Stimulated activated CD4-positive, alpha-beta T cell treated with anti-CD3 and anti-CD28 coated beads, Interleukin-2, amount 100 ng/mL, for 4 hours (primary cell): Measurements from ENCODE around the gene TMPRSS12.
"Not testable (repeated sequence)": the region's sequence is repeated elsewhere in the genome, so short reads cannot be mapped to it uniquely, and the experiment has no call there.

Source experiments
- DNase-seq: peaks from one replicate; pipeline ENCODE4 v3.0.0-alpha.2; 2020; ENCODE audit warnings: low read depth

The TMPRSS12 gene

DNA sequence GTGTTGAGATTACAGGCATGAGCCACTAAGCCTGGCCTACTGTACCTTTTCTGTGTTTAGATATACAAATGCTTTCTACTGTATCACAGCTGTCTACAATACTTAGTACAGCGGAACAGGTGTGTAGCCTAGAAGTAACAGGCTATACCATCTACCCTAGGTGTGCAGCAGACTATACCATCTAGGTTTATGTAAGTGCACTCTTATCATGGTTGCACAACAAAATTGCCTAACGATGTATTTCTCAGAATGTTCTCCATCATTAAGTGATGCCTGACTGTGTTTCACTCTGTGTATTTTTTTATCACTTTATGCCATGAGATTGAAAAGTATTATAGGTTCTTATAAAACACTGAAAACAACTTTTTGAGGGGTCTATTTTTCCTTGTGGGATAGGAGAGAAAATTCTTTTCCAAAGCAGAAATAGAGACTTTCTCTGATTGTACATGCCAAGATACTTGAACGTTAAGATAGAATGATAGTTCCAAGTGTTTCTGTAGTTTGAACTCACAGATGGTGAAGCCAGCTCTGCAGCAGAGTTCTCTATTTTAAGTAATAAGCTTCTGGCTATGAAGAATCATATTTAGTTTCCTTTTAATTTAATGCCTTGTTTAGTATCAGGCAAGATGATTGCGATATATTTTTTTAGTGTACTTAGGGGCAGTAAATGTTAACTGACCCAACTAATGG, 17.0 kb downstream of the TMPRSS12 start:
- DNase-seq = no peak

DNA sequence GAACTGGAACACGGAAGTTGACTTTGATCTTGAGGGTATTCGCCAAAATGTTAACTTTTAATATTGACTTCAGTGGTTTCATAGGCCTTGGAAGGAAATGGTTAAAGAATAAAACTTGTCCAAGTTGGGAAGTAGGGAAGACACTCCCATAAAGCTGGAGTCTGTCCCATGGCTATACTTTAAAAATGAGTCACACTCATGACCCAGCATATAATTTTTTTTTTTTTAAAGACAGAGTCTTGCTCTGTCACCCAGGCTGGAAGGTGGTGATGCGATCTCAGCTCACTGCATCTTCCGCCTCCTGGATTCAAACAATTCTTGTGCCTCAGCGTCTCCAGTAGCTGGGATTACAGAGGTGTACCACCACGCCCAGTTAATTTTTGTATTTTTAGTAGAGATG, 19.6 kb downstream of the TMPRSS12 start:
- DNase-seq = no peak

DNA sequence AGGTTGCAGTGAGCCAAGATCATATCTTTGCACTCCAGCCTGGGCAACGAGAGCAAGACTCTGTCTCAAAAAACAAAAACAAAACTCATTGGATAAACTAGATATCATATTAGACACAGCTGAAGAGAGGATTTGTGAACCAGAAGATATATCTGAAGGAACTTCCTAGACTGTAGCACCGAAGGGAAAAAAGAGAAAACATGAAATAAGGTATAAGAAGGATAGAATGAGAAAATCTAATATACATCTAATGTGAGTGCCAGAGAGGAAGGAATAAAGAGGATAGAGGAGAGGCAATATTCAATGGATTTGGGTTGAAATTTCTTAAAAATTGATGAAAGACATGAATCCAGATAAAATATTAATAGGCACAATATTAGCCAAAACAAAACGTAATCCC, 22.5 kb downstream of the TMPRSS12 start:
- no peak for DNase-seq

DNA sequence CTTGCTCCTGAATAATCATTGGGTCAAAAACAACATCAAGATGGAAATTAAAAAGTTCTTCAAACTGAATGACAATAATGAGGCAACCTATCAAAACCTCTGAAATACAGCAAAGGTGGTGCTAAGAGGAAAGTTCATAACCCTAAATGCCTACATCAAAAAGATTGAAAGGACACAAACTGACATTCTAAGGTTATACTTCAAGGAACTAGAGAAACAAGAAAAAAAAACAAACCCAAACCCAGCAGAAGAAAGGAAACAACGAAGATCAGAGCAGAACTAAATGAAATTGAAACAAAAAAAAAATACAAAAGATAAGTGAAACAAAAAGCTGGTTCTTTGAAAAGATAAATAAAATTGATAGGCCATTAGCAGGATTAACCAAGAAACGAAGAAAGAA, 26.2 kb downstream of the TMPRSS12 start:
- not testable (repeated sequence) for DNase-seq

DNA sequence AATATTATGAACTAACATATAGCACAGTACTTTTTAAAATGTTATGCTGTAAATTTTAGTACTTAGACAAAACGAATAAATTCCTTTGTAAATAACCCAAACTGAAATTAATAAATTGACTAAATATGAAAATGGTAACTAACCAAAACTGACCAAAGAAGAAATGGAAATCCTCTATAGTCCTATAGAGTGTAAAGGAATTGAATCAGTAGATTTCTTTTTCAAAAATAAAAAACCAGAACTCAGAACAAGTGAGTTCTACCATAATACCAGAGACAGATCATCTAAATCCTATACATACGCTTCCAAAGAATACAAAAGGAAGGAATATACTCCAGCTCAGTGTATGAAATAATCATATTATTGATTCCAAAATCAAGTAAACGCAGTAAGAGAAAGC, 39.8 kb downstream of the TMPRSS12 start:
- no peak for DNase-seq

DNA sequence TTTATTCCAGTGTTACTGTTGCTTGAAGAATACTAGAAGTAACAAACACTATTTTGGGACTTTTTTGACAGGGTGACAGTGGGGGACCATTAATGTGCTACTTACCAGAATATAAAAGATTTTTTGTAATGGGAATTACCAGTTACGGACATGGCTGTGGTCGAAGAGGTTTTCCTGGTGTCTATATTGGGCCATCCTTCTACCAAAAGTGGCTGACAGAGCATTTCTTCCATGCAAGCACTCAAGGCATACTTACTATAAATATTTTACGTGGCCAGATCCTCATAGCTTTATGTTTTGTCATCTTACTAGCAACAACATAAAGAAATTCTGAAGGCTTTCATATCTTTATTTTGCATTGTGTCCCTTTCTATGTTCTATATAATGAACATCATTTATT, 44.5 kb downstream of the TMPRSS12 start:
- no peak for DNase-seq

DNA sequence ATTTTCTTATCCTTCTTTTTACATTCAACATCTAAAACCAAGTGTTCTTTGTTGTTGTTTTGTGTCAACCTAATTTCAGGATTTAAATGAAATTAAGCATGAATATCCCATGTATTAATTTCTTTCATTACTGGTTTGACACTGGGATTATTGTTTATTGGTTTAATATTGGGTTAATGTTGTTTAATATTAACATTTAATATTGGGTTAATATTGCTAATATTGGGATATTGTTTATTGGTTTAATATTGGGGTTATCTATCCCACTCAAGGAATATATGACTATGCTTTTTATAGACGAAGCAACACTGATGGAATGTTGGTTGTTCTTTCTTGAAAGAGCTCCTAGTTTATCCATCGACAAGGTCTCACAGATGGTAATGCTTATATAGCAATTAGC, 45.9 kb downstream of the TMPRSS12 start:
- DNase-seq = no peak

DNA sequence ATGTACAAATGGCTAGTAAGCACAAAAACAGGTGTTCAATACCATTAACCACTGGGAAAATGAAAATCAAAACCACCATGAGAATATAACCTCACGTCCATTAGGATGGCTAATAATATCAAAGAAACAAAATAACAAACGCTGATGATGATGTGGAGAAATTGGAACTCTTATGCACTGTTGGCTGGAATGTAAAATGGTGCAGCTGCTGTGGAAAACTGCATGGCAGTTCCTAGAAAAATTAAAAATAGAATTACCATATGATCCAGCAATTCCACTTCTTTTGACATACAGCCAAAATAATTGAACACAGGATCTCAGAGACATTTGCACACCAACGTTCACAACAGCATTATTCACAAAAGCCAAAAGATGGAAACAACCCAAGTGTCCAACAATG, 51.5 kb downstream of the TMPRSS12 start:
- no peak for DNase-seq

DNA sequence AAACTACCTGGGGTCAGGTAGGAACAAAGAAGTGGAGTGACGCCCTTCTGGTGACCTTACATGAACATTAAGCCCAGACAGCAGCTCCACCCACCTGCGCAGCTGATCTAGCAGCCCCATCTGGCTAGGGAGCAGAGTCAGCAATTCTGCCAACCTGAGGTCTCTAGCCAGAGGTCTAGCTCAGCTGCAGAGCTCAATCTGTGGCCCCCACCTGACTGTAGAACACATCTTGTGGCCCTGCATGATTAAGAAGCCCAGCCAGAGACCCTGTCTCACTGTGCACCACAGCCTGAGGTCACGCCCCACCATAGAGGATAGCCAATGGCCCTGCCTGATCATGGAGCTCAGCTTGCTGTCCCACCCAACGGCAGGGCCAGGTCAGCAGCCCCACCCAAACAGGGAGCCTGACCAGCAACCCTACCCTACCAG, 59.0 kb downstream of the TMPRSS12 start:
- no peak for DNase-seq

DNA sequence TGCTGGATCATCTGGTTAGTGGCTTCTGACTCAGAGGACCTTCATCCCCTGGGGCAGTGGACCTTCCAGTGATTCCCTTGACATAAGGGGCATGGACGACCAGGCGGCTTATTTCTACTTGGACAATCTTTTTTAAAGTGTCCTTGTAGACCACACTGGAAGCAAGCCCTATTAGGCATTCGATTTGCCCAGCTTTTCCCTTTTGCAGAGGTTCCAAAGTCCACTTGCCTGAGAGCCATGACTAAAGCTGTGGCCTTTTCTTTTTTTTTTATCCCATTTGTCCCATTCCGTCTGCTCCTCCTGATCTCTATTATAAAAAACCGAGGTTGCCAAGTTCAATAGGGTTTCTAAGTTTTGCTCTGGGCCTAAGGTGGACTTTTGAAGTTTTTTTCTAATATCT, 65.8 kb downstream of the TMPRSS12 start:
- not testable (repeated sequence) for DNase-seq

DNA sequence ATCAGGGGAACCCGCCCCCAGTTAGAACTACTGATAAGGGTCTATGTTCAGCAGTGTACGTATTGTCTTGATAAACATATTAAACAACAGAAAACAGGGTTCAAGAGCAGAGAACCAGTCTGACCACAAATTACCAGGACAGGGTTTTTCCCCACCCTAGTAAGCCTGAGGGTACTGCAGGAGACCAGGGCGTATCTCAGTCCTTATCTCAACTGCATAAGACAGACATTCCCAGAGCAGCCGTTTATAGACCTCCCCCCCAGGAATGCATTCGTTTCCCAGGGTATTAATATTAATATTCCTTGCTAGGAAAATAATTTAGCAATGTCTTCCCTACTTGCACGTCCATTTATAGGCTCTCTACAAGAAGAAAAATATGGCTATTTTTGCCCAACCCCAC, 69.6 kb downstream of the TMPRSS12 start:
- not testable (repeated sequence) for DNase-seq

DNA sequence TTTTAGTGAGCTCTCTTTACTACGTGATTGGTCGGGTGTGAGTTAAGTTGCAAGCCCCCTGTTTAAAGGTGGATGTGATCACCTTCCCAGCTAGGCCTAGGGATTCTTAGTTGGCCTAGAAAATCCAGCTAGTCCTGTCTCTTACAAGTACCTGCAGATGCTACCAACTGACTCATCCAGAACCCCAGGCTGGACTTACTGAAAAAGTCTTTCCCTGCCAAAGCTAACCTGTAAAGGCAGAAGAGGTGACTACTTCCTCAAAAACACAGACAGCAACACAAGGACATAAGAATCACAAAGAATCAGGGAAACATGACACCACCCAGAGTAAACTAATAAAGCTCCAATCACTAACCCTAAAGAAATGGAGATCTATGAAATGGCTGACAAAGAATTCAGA, 70.5 kb downstream of the TMPRSS12 start:
- DNase-seq = no peak

DNA sequence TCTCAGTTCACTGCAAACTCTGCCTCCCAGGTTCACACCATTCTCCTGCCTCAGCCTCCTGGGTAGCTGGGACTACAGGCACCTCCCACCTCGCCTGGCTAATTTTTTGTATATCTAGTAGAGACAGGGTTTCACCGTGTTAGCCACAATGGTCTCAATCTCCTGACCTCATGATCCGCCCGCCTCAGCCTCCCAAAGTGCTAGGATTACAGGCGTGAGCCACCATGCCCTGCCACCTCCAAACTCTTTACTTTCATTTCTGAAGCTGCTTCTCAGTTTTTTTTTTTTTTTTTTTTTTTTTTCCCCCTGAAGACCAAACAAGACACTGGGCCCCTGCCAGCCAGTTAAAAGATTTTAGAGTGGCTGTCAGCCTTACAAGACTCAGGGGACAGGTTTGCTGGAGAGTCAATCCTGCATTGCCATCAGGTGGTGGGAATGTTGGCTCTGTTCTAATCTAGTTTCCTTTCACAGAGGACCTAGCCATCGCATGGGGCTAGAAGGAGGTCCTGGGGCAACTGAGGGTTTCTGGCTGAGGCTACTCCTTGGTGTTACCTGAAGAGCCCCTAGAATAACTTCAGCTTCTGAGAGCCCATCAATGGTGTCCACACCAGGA, 72.3 kb downstream of the TMPRSS12 start:
- no peak for DNase-seq

DNA sequence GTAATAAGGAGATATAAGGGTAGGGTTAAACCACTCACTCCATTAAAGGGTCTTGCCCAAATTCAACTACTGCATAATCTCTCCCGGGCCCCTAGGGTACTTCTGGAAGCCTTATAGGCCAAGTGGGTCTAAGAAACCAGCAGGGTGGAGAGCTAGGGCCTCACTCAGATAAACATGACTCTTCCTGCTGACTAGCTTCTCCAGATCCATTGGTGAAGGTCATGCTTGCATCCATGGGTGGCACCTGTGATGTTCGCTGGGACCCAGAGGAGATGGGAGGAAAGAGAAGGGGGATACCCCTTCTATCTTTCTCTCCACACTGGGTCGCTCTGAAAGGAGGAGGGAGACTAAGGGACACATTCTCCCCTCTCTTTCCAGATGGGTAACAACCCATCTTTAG, 73.6 kb downstream of the TMPRSS12 start:
- DNase-seq = no peak

DNA sequence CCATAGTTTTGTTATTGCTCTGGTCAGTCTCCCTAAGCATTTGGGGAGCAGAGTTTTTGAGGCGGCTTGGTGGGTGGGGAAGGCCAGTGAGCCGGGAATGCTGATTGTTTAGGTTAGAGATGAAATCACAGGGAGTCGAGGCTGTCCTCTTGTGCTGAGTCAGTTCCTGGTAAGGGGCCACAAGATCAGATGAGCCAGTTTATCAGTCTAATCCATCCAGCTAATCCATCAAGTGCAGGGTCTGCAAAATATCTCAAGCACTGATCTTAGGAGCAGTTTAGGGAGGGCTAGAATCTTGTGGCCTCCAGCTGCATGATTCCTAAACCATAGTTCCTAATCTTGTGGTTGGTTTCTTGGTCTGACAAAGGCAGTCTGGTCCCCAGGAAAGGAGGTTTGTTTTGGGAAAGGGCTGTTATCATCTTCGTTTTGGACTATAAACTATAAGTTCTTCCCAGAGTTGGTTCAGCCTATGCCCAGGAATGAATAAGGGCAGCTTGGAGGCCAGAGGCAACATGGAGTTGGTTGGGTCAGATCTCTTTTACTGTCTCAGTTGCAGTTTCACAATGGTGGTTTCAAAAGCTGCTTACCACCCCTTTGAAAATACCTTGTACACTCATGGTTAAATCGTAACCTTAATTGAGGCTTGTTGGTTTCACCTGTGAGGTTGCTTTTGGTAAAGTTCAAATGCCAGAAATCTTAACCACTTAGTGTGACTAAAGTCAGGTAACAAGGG, 76.0 kb downstream of the TMPRSS12 start:
- no peak for DNase-seq

DNA sequence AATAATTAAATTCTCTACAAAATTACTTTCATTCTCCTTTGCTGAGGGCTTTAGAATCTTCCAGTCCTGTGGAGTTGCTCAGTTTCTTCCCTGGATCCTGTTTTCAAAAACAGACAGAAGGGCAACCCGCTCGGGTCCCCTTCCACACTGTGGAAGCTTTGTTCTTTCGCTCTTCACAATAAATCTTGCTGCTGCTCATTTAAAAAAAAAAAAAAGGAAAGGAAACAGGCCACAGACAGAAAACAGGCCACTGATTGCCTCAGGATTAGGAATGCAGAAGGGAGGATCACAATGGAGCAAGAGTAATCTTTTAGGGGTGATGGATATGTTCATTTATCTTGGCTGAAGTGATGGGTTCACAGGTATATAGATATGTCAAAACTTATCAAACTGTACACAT, 80.1 kb downstream of the TMPRSS12 start:
- DNase-seq = no peak

DNA sequence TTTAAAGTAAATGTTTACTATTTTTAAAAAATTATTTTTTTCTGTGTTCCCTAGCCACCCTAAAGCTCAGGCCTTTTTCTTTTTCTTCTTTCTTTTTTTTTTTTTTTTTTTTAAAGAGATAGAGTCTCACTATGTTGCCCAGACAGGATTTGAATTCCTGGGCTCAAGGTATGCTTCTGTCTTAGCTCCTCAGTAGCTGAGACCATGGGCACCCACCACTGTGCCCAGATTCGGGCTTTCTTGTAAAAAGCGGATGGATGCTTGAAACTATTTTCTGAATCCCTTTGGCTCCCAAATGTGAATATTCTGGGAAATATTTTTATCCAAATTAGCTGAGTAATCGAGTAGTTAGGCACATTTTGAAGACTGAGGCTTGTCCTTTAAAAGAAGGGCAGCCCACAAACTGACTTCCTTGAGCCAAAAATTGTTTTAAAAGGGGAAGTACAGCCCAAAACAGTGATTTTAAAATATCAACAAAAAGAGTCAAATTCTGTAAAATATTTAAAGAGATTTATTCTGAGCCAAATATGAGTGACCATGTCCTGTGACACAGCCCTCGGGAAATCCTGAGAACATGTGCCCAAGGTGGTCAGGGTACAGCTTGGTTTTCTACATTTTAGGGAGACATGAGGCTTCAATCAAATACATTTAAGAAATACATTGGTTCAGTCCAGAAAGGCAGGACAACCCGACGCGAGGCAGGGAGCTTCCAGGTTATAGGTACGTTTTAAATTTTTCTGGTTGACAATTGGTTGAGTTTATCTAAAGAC, 80.8 kb downstream of the TMPRSS12 start:
- no peak for DNase-seq

DNA sequence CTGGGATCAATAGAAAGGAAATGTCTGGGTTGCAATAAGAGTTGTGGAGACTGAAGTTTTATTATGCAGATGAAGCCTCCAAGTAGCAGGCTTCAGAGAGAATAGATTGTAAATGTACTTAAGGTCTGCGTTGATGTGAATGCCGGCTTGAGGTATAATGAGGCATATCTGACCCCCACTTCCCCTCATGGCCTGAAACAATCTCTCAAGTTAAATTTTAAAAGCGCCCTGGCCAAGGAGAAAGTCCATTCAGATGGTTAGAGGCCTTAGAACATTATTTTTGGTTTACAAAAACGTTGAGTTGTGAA, 81.4 kb downstream of the TMPRSS12 start:
- DNase-seq = no peak

DNA sequence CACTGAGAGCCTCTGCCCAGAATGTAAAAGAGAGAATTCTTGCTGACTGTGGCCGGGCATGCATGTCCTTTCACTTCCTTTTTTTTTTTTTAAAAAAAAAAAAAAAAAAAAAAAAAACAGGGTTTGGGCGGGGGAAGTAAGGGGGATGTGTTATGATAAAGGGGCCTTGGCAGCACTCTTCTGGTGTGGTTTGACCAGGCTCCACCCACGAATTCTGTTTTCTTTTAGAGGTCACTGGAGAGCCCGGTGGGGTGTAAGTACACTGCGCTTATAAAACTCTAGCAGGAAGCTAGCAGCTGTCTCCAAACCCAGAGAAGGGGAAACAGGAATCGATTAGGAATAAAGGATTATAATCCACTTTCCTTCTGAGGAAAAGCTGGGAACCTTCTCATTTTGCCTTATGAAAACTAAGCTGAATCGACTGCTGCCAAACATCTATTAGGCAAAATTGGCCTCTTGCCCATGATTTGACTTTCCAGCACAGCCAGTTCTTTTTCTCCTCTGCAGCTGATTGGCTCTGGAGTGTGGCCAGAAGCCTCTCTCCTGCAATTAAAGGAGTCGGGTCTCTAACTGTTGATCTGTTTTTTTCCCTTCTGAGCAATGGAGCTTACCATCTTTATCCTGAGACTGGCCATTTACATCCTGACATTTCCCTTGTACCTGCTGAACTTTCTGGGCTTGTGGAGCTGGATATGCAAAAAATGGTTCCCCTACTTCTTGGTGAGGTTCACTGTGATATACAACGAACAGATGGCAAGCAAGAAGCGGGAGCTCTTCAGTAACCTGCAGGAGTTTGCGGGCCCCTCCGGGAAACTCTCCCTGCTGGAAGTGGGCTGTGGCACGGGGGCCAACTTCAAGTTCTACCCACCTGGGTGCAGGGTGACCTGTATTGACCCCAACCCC, 82.0 kb downstream of the TMPRSS12 start:
- DNase-seq = no peak

DNA sequence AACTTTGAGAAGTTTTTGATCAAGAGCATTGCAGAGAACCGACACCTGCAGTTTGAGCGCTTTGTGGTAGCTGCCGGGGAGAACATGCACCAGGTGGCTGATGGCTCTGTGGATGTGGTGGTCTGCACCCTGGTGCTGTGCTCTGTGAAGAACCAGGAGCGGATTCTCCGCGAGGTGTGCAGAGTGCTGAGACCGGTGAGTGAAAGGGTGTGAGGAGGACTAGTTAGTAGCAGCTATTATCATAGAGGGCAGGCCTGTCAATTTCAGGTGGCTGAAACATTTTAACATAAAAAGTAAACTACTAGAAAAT, 82.6 kb downstream of the TMPRSS12 start:
- no peak for DNase-seq

DNA sequence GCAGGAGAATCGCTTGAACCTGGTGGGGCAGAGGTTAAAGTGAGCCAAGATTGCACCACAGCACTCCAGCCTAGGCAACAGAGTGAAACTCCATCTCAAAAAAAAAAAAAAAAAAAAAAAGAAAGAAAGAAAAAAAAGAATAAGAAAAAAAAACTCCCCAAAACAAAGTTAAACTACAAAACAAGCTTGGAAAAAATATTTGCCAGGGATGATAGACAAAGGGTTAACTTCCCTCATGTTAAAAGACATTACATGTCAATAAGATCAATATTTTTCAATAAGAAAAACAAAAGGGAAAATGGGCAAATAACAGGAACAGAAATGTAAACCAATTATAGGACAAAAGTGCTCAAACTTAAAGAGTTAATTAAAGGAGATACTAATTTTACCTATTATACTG, 83.2 kb downstream of the TMPRSS12 start:
- no peak for DNase-seq

DNA sequence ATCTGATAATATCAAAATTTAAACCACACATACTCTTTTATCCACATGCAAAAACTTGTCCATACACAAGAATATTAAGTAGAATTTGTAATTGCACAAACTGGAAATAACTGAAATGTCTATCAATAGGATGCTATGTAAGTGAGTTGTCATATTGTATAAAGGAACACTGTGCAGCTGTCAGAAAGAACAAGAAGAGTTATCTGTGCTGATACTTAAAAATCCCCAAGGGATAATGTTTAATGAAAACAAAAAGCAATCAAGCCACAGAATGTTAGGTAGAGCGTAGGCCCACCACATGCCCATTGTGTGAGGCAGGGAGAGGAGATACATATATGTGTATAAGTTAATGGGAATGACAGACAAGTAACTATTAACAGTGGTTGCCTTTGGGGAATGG, 83.7 kb downstream of the TMPRSS12 start:
- no peak for DNase-seq
